Measurements from ENCODE around the gene INSM1. TPM values are rescaled to one million over a fixed set of nuclear protein-coding genes. Genes with fewer than 3 reads are reported as not detected.

INSM1 gene
- total and polyA plus RNA-seq, 8 donors: 0.41 to 2.0 (median 0.69) TPM; not detected in 2

DNA sequence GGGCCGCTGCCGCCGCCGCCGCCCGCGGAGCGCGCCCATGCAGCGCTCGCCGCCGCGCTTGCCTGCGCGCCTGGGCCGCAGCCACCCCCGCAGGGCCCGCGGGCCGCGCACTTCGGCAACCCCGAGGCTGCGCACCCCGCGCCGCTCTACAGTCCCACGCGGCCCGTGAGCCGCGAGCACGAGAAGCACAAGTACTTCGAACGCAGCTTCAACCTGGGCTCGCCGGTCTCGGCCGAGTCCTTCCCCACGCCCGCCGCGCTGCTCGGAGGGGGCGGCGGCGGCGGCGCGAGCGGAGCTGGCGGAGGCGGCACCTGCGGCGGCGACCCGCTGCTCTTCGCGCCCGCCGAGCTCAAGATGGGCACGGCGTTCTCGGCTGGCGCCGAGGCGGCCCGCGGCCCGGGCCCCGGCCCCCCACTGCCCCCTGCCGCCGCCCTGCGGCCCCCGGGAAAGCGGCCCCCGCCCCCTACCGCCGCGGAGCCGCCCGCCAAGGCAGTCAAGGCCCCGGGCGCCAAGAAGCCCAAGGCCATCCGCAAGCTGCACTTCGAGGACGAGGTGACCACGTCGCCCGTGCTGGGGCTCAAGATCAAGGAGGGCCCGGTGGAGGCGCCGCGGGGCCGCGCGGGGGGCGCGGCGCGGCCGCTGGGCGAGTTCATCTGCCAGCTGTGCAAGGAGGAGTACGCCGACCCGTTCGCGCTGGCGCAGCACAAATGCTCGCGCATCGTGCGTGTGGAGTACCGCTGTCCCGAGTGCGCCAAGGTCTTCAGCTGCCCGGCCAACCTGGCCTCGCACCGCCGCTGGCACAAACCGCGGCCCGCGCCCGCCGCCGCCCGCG, 730 bp downstream of the INSM1 start:
- H3K27me3 ChIP-seq: peaks cover 90 to 100% of the 10 kb centered on the region in 2 donors
- TF ChIP-seq, protein P1, sequence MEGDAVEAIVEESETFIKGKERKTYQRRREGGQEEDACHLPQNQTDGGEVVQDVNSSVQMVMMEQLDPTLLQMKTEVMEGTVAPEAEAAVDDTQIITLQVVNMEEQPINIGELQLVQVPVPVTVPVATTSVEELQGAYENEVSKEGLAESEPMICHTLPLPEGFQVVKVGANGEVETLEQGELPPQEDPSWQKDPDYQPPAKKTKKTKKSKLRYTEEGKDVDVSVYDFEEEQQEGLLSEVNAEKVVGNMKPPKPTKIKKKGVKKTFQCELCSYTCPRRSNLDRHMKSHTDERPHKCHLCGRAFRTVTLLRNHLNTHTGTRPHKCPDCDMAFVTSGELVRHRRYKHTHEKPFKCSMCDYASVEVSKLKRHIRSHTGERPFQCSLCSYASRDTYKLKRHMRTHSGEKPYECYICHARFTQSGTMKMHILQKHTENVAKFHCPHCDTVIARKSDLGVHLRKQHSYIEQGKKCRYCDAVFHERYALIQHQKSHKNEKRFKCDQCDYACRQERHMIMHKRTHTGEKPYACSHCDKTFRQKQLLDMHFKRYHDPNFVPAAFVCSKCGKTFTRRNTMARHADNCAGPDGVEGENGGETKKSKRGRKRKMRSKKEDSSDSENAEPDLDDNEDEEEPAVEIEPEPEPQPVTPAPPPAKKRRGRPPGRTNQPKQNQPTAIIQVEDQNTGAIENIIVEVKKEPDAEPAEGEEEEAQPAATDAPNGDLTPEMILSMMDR (IDR thresholded peaks at IDR 0.05): no peak
- ATAC-seq: no peak
- no peaks in the 10 kb centered on the region for H3K36me3 ChIP-seq
- peaks cover 2 to 49% of the 10 kb centered on the region in 2 donors for H3K4me1 ChIP-seq
- peak overlapping the region in 1 of 2 donors; percentile 24 for H3K4me3 ChIP-seq
- intact Hi-C loops (cut with DNase I): loop anchor here in 1 of 2 donors (10.0 kb wide), 1 partner anchor 196 kb away; no protein-coding TSS in a partner anchor
- DNase-seq: no peak
- H3K27ac ChIP-seq: no peak overlapping the region
- H3K9me3 ChIP-seq: no peaks in the 10 kb centered on the region

DNA sequence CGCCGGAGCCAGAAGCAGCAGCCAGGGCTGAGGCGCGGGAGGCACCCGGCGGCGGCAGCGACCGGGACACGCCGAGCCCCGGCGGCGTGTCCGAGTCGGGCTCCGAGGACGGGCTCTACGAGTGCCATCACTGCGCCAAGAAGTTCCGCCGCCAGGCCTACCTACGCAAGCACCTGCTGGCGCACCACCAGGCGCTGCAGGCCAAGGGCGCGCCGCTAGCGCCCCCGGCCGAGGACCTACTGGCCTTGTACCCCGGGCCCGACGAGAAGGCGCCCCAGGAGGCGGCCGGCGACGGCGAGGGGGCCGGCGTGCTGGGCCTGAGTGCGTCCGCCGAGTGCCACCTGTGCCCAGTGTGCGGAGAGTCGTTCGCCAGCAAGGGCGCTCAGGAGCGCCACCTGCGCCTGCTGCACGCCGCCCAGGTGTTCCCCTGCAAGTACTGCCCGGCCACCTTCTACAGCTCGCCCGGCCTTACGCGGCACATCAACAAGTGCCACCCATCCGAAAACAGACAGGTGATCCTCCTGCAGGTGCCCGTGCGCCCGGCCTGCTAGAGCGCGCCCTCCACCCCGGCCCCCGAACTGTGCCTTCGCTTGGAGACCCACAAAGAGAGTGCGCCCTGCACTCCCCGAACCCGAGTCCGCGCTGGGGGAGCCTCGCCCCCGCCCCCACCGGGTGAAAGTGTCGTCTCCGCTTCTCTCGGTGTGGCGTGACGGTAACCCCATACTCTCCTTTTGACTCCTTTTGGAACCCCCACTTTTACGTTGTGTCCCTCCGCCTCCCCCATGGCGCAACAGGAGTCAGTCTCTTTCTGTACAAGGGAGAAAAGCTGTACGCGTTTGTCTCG, 1.6 kb downstream of the INSM1 start:
- DNase-seq: no peak
- H3K9me3 ChIP-seq: no peaks in the 10 kb centered on the region
- no peak overlapping the region for H3K27ac ChIP-seq
- H3K36me3 ChIP-seq: no peaks in the 10 kb centered on the region
- no peak overlapping the region for H3K4me3 ChIP-seq
- peak; percentile 50 for ATAC-seq
- H3K4me1 ChIP-seq: peaks cover 0 to 40% of the 10 kb centered on the region in 2 donors
- intact Hi-C loops (cut with DNase I): loop anchor here in 1 of 2 donors (10.0 kb wide), 1 partner anchor 195 kb away; no protein-coding TSS in a partner anchor
- peaks cover 86 to 100% of the 10 kb centered on the region in 2 donors for H3K27me3 ChIP-seq
- TF ChIP-seq, protein P1 (IDR thresholded peaks at IDR 0.05): no peak

DNA sequence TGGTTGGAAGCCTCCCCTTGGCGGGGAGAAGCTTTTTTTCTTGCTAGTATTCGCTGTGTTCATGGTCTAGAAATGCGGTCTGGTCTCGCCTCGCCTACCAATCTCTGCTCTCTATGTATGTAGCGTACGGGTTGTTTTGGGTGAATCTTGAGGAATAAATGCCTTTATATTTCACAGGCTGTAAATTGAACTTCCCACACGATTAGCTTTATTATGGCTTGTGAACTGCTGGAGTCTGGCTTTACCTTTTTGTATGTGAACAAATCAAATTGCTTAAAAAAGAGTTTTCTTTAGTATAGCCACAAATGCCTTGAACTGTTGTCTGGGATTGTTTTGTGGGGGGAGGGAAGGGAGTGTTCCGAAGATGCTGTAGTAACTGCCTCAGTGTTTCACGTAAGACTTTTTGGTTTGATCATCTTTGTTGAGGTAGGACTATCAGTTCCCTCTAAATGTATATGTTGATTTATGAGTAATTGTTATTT, 2.2 kb downstream of the INSM1 start:
- H3K9me3 ChIP-seq: no peaks in the 10 kb centered on the region
- TF ChIP-seq, protein P1 (IDR thresholded peaks at IDR 0.05): no peak
- DNase-seq: no peak
- peaks cover 0 to 34% of the 10 kb centered on the region in 2 donors for H3K4me1 ChIP-seq
- no peak for ATAC-seq
- intact Hi-C loops (cut with DNase I): no loop called here
- H3K36me3 ChIP-seq: no peaks in the 10 kb centered on the region
- H3K4me3 ChIP-seq: no peak overlapping the region
- H3K27ac ChIP-seq: no peak overlapping the region
- peaks cover 79 to 100% of the 10 kb centered on the region in 2 donors for H3K27me3 ChIP-seq

DNA sequence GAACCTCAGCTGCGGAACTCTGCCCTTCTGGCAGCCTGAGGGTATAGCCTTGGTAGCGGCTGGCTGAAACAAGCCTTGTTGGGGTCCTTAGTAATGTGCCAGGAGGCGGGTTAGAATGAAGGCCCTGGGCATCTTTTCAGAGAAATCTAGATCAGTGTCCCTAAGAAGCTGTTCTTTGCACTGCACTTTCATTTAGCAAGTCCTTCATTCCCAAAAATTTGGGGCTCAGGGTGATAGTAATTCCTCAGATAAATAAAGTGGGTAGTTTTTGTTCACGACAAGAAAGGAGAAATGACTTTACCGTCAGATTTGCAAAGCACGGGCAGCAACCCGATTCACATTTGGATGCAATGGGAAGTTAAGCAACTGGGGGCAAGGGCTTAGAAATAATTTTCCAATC, 3.2 kb downstream of the INSM1 start:
- DNase-seq (no peak), ATAC-seq (no peak)
- intact Hi-C loops (cut with DNase I): no loop called here
- TF ChIP-seq, protein P1 (IDR thresholded peaks at IDR 0.05): no peak
- H3K4me3 ChIP-seq: no peak overlapping the region
- no peaks in the 10 kb centered on the region for H3K9me3 ChIP-seq
- H3K4me1 ChIP-seq: peaks cover 0 to 30% of the 10 kb centered on the region in 2 donors
- H3K36me3 ChIP-seq: no peaks in the 10 kb centered on the region
- H3K27me3 ChIP-seq: peaks cover 70 to 100% of the 10 kb centered on the region in 2 donors
- H3K27ac ChIP-seq: no peak overlapping the region
